H9 (cell line): ENCODE results near the gene CAMTA1. TPM values are rescaled to one million over a fixed set of nuclear protein-coding genes. Genes with fewer than 3 reads are reported as not detected.

ENCODE experiments used
- DNase-seq: peaks from one replicate; pipeline ENCODE4 v3.0.0-alpha.2; 2017
- H2AFZ ChIP-seq: one replicate; pipeline ENCODE4 v1.6.1; 2013; ENCODE audit warnings: mild to moderate bottlenecking, low read length, control low read depth, moderate library complexity
- H2AK5ac ChIP-seq: 2 replicates; pipeline ENCODE4 v1.6.1; 2013; ENCODE audit warnings: low read length, control low read depth, mixed read lengths; ENCODE audit not compliant: insufficient read length
- H2BK120ac ChIP-seq: one replicate; pipeline ENCODE4 v1.6.1; 2013; ENCODE audit warnings: low read depth, mild to moderate bottlenecking, low read length, control low read depth, inconsistent platforms; ENCODE audit not compliant: poor library complexity, severe bottlenecking
- H2BK12ac ChIP-seq: 2 replicates; pipeline ENCODE4 v1.6.1; 2013; ENCODE audit warnings: low read length, control low read depth, mixed read lengths, low read depth; ENCODE audit not compliant: insufficient read length
- H2BK15ac ChIP-seq: 2 replicates; pipeline ENCODE4 v1.6.1; 2013; ENCODE audit warnings: low read depth, low read length, control low read depth
- H2BK20ac ChIP-seq: one replicate; pipeline ENCODE4 v1.6.1; 2013; ENCODE audit warnings: low read depth, mild to moderate bottlenecking, low read length, control low read depth, inconsistent platforms; ENCODE audit not compliant: poor library complexity, severe bottlenecking
- H2BK5ac ChIP-seq: 2 replicates; pipeline ENCODE4 v1.6.1; 2013; ENCODE audit warnings: low read length, control low read depth, mixed read lengths; ENCODE audit not compliant: insufficient read length
- H3K14ac ChIP-seq: 2 replicates; pipeline ENCODE4 v1.6.1; 2013; ENCODE audit warnings: low read length, control low read depth; ENCODE audit not compliant: insufficient read depth
- H3K18ac ChIP-seq: 2 replicates; pipeline ENCODE4 v1.6.1; 2013; ENCODE audit warnings: low read depth, mild to moderate bottlenecking, mixed read lengths, low read length, control low read depth; ENCODE audit not compliant: insufficient read length
- H3K23ac ChIP-seq: 2 replicates; pipeline ENCODE4 v1.6.1; 2013; ENCODE audit warnings: low read length, control low read depth, mixed read lengths, low read depth; ENCODE audit not compliant: insufficient read length
- H3K23me2 ChIP-seq: 2 replicates; pipeline ENCODE4 v1.6.1; 2013; ENCODE audit warnings: low read depth, mild to moderate bottlenecking, mixed read lengths, low read length, control low read depth; ENCODE audit not compliant: insufficient read length, poor library complexity, severe bottlenecking
- H3K27ac ChIP-seq: 2 replicates; pipeline ENCODE4 v1.5.1; 2013; ENCODE audit warnings: low read length, control low read depth, mixed read lengths, low read depth; ENCODE audit not compliant: insufficient read length
- H3K27me3 ChIP-seq: 2 replicates; pipeline ENCODE4 v1.6.1; 2013; ENCODE audit warnings: low read length, control low read depth, inconsistent platforms; ENCODE audit not compliant: insufficient read depth
- H3K4ac ChIP-seq: 2 replicates; pipeline ENCODE4 v1.6.1; 2013; ENCODE audit warnings: low read depth, mild to moderate bottlenecking, control low read depth, inconsistent platforms, low read length, moderate library complexity
- H3K4me1 ChIP-seq: 2 replicates; pipeline ENCODE4 v1.6.1; 2013; ENCODE audit warnings: low read length, control low read depth, inconsistent platforms; ENCODE audit not compliant: insufficient read depth
- H3K4me2 ChIP-seq: 2 replicates; pipeline ENCODE4 v1.6.1; 2013; ENCODE audit warnings: low read length, control low read depth, mixed read lengths; ENCODE audit not compliant: insufficient read length, insufficient read depth
- H3K56ac ChIP-seq: 2 replicates; pipeline ENCODE4 v1.6.1; 2013; ENCODE audit warnings: low read depth, mild to moderate bottlenecking, mixed read lengths, low read length, control low read depth; ENCODE audit not compliant: insufficient read length
- H3K79me1 ChIP-seq: 2 replicates; pipeline ENCODE4 v1.6.1; 2013; ENCODE audit warnings: low read depth, mild to moderate bottlenecking, moderate library complexity, low read length, control low read depth, inconsistent platforms; ENCODE audit not compliant: insufficient read depth, poor library complexity, severe bottlenecking
- H3K79me2 ChIP-seq: 2 replicates; pipeline ENCODE4 v1.6.1; 2013; ENCODE audit warnings: low read length, control low read depth, inconsistent platforms; ENCODE audit not compliant: insufficient read depth
- H3K9ac ChIP-seq: 2 replicates; pipeline ENCODE4 v1.6.1; 2013; ENCODE audit warnings: low read length, control low read depth, mixed read lengths; ENCODE audit not compliant: insufficient read length; ENCODE audit errors: extremely low read depth
- H3K9me3 ChIP-seq: one replicate; pipeline ENCODE4 v1.6.1; 2013; ENCODE audit warnings: low read depth, low read length, inconsistent platforms; ENCODE audit not compliant: control insufficient read depth
- H3T11ph ChIP-seq: one replicate; pipeline ENCODE4 v1.6.1; 2013; ENCODE audit warnings: mild to moderate bottlenecking, low read length, control low read depth, inconsistent platforms
- H4K20me1 ChIP-seq: one replicate; pipeline ENCODE4 v1.6.1; 2013; ENCODE audit not compliant: control insufficient read depth, insufficient read length, insufficient read depth
- H4K5ac ChIP-seq: 2 replicates; pipeline ENCODE4 v1.6.1; 2013; ENCODE audit warnings: low read depth, mild to moderate bottlenecking, mixed read lengths, low read length, control low read depth; ENCODE audit not compliant: insufficient read length
- H4K8ac ChIP-seq: replicated peaks from 2 replicates; pipeline ENCODE4 v1.6.1; 2013; ENCODE audit warnings: low read length, control low read depth, mixed read lengths, low read depth; ENCODE audit not compliant: insufficient read length
- H4K91ac ChIP-seq: 2 replicates; pipeline ENCODE4 v1.6.1; 2013; ENCODE audit warnings: low read depth, mild to moderate bottlenecking, moderate library complexity, mixed read lengths, low read length, control low read depth; ENCODE audit not compliant: insufficient read length
- H3K27ac Mint-ChIP-seq, 3 experiments: 2 replicates in 2 of 3; 3 replicates in 1 of 3; pipeline ENCODE4 v1.8.0; 2020 to 2021; ENCODE audit warnings: mixed read lengths in 3 of 3, mild to moderate bottlenecking in 1 of 3, moderate library complexity in 1 of 3
- H3K27me3 Mint-ChIP-seq: 2 replicates; pipeline ENCODE4 v1.8.0; 2021; ENCODE audit warnings: low read depth, mild to moderate bottlenecking, moderate library complexity, mixed read lengths
- H3K36me3 Mint-ChIP-seq, 3 experiments: 2 replicates in 2 of 3; 3 replicates in 1 of 3; pipeline ENCODE4 v1.8.0; 2020 to 2021; ENCODE audit warnings: low read depth in 3 of 3, mixed read lengths in 3 of 3; ENCODE audit not compliant: insufficient read depth in 1 of 3
- H3K4me1 Mint-ChIP-seq, 2 experiments: 2 replicates each; pipeline ENCODE4 v1.8.0; 2020; ENCODE audit warnings: mixed read lengths in 2 of 2
- H3K4me3 Mint-ChIP-seq, 2 experiments: 2 replicates in 1 of 2; 3 replicates in 1 of 2; pipeline ENCODE4 v1.8.0; 2020 to 2021; ENCODE audit warnings: mild to moderate bottlenecking in 2 of 2, mixed read lengths in 2 of 2, moderate library complexity in 1 of 2
- H3K9me3 Mint-ChIP-seq, 2 experiments: 2 replicates in 1 of 2; 3 replicates in 1 of 2; pipeline ENCODE4 v1.8.0; 2020; ENCODE audit warnings: mild to moderate bottlenecking in 2 of 2, mixed read lengths in 2 of 2, moderate library complexity in 1 of 2
- CTCF ChIP-seq: fragments of 200-600 bp; sonication (generic); conservative IDR thresholded peaks from 3 replicates; pipeline ENCODE4 v1.8.0; 2021; ENCODE audit warnings: antibody characterized with exemption, mild to moderate bottlenecking
- WGBS: extraction: QIAGEN DNeasy Blood & Tissue Kit; methylation state at CpG from one replicate; pipeline ENCODE4 v1.1.7; 2013; ENCODE audit warnings: missing lambda C conversion rate, low lambda C conversion rate, mixed read lengths; ENCODE audit not compliant: insufficient read length; ENCODE audit errors: extremely low coverage; 5-methylcytosine and 5-hydroxymethylcytosine counted together
- total RNA-seq: library from RNA; stranded (reverse); gene quantifications from 2 replicates; pipeline ENCODE4 v1.2.1, GENCODE V29; 2021

Gene CAMTA1
- total RNA-seq, 1 experiment from 2014 or later = 115 TPM

- Histone ChIP-seq H2AFZ (no peak overlapping the region), H2BK20ac (no peak overlapping the region)
- peaks cover 51 to 67% of the 10 kb centered on the region in 2 experiments for H3K4me1 Mint-ChIP-seq
These were observed 514.7 kb downstream of the CAMTA1 start for GRCh38 chr1:7299994-7300393.

More at GRCh38 chr1:7299994-7300393, 514.7 kb downstream of the CAMTA1 start:
- Histone ChIP-seq H3T11ph (no peak overlapping the region), H4K8ac (no peak overlapping the region), H4K5ac (no peak overlapping the region), H3K4me1 (peaks cover 12% of the 10 kb centered on the region; the same call in 1 of the 2 replicates), H3K56ac (no peak overlapping the region), H3K23me2 (no peaks in the 10 kb centered on the region), H2BK12ac (no peak overlapping the region), H2BK15ac (no peak overlapping the region), H3K27me3 (no peaks in the 10 kb centered on the region), H2BK5ac (no peak overlapping the region), H3K18ac (no peak overlapping the region), H3K79me2 (no peaks in the 10 kb centered on the region), H4K20me1 (no peaks in the 10 kb centered on the region), H3K4ac (no peak overlapping the region), H3K9me3 (no peaks in the 10 kb centered on the region), H4K91ac (no peak overlapping the region), H2AK5ac (no peak overlapping the region), H2BK120ac (no peak overlapping the region), H3K4me2 (no peak overlapping the region), H3K9ac (no peak overlapping the region), H3K27ac (no peak overlapping the region), H3K79me1 (no peaks in the 10 kb centered on the region), H3K23ac (no peak overlapping the region), H3K14ac (no peak overlapping the region)
- TF ChIP-seq CTCF = no peak
- Mint-ChIP-seq H3K27me3 (no peaks in the 10 kb centered on the region; the same call in 1 of the 2 replicates), H3K36me3 (peaks cover 7 to 12% (median 12%) of the 10 kb centered on the region in 3 experiments; a peak in 6 of 7 replicates), H3K4me3 (no peak overlapping the region), H3K27ac (peak overlapping the region in 1 of 3 experiments; percentile 69; a peak in 2 of 7 replicates), H3K9me3 (peaks cover 14 to 16% of the 10 kb centered on the region in 2 experiments)
- no CpG with 5 or more reads among the region's 2 CpGs for WGBS
- DNase-seq = no peak
